ENCODE measurements around the gene NOLC1.

Gene NOLC1

GRCh38 chr10:102151774-102152544 lies at the start of gene NOLC1:
NOLC1 (plus strand) TSS chr10:102152389; CDS start chr10:102152411, 22 bp downstream.
- H3K4me3 ChIP-seq (ENCODE audit: low read depth, low read length) = peak within 1 kb of the TSS; percentile 72
- DNase-seq (ENCODE audit: low read depth) = peak; percentile 98

GRCh38 chr10:102102421-102102820 lies 49.8 kb upstream of the NOLC1 start:
- no peak for DNase-seq (ENCODE audit: low read depth)
- H3K4me3 ChIP-seq (ENCODE audit: low read depth, low read length) = no peak overlapping the region

GRCh38 chr10:102106998-102107397 lies 45.2 kb upstream of the NOLC1 start:
- no peak overlapping the region for H3K4me3 ChIP-seq (ENCODE audit: low read depth, low read length)
- DNase-seq (ENCODE audit: low read depth) = no peak

- no peak overlapping the region for H3K4me3 ChIP-seq (ENCODE audit: low read depth, low read length)
- DNase-seq (ENCODE audit: low read depth) = no peak
Measured at GRCh38 chr10:102109166-102110116, 42.7 kb upstream of the NOLC1 start.

- no peak overlapping the region for H3K4me3 ChIP-seq (ENCODE audit: low read depth, low read length)
- no peak for DNase-seq (ENCODE audit: low read depth)
Measured at GRCh38 chr10:102111276-102111675, 40.9 kb upstream of the NOLC1 start.

GRCh38 chr10:102112210-102112817 lies 39.9 kb upstream of the NOLC1 start:
- no peak overlapping the region for H3K4me3 ChIP-seq (ENCODE audit: low read depth, low read length)
- no peak for DNase-seq (ENCODE audit: low read depth)

GRCh38 chr10:102113261-102113955 lies 38.8 kb upstream of the NOLC1 start:
- peak overlapping the region; percentile 90 for H3K4me3 ChIP-seq (ENCODE audit: low read depth, low read length)
- no peak for DNase-seq (ENCODE audit: low read depth)

GRCh38 chr10:102113956-102114857 lies 38.0 kb upstream of the NOLC1 start:
- H3K4me3 ChIP-seq (ENCODE audit: low read depth, low read length) = peak overlapping the region; percentile 90
- no peak for DNase-seq (ENCODE audit: low read depth)

- H3K4me3 ChIP-seq (ENCODE audit: low read depth, low read length) = peak overlapping the region; percentile 90
- no peak for DNase-seq (ENCODE audit: low read depth)
Measured at GRCh38 chr10:102114861-102115618, 37.1 kb upstream of the NOLC1 start.

- DNase-seq (ENCODE audit: low read depth) = no peak
- H3K4me3 ChIP-seq (ENCODE audit: low read depth, low read length) = peak overlapping the region; percentile 90
Measured at GRCh38 chr10:102115775-102116174, 36.4 kb upstream of the NOLC1 start.

GRCh38 chr10:102116656-102117055 lies 35.5 kb upstream of the NOLC1 start:
- no peak for DNase-seq (ENCODE audit: low read depth)
- peak overlapping the region; percentile 28 for H3K4me3 ChIP-seq (ENCODE audit: low read depth, low read length)

- H3K4me3 ChIP-seq (ENCODE audit: low read depth, low read length) = peak overlapping the region; percentile 73
- DNase-seq (ENCODE audit: low read depth) = no peak
Measured at GRCh38 chr10:102117391-102118159, 34.6 kb upstream of the NOLC1 start.

GRCh38 chr10:102118867-102119266 lies 33.3 kb upstream of the NOLC1 start:
- no peak for DNase-seq (ENCODE audit: low read depth)
- H3K4me3 ChIP-seq (ENCODE audit: low read depth, low read length) = peak overlapping the region; percentile 73

- H3K4me3 ChIP-seq (ENCODE audit: low read depth, low read length) = peak overlapping the region; percentile 73
- no peak for DNase-seq (ENCODE audit: low read depth)
Measured at GRCh38 chr10:102119417-102120141, 32.6 kb upstream of the NOLC1 start.

GRCh38 chr10:102120142-102120990 lies 31.8 kb upstream of the NOLC1 start, which contains the start of gene LDB1:
LDB1 (minus strand) TSS chr10:102120368; CDS start chr10:102120110, 258 bp downstream.
- peak within 1 kb of the TSS; percentile 73 for H3K4me3 ChIP-seq (ENCODE audit: low read depth, low read length)
- no peak for DNase-seq (ENCODE audit: low read depth)
